Muscle layer of colon (tissue), 2 donors: ENCODE data around the gene C11orf58.

Source experiments
- H3K27ac ChIP-seq: one replicate; pipeline ENCODE4 v1.7.0; 2013; ENCODE audit warnings: low read depth, mild to moderate bottlenecking, low read length, moderate library complexity
- H3K27me3 ChIP-seq, 2 donors: one replicate each; pipeline ENCODE4 v1.7.0; 2013; ENCODE audit warnings: low read length in 2 of 2, mild to moderate bottlenecking in 2 of 2; ENCODE audit not compliant: insufficient read depth in 2 of 2, control insufficient read depth in 1 of 2
- H3K36me3 ChIP-seq: one replicate; pipeline ENCODE4 v1.7.0; 2013; ENCODE audit warnings: mild to moderate bottlenecking, low read length; ENCODE audit not compliant: insufficient read depth
- H3K4me1 ChIP-seq: one replicate; pipeline ENCODE4 v1.7.0; 2013; ENCODE audit warnings: mild to moderate bottlenecking, low read length; ENCODE audit not compliant: insufficient read depth
- H3K4me3 ChIP-seq, 2 donors: one replicate each; pipeline ENCODE4 v1.7.0; 2013; ENCODE audit warnings: low read length in 2 of 2, low read depth in 1 of 2, mild to moderate bottlenecking in 1 of 2, moderate library complexity in 1 of 2
- H3K9ac ChIP-seq: one replicate; pipeline ENCODE4 v1.7.0; 2013; ENCODE audit warnings: low read length
- H3K9me3 ChIP-seq: one replicate; pipeline ENCODE4 v1.7.0; 2013; ENCODE audit warnings: mild to moderate bottlenecking, low read length
- donor health status: abdominal sarcoma.
- donor health status: Adenocarcinoma of cecum.

The C11orf58 gene

DNA sequence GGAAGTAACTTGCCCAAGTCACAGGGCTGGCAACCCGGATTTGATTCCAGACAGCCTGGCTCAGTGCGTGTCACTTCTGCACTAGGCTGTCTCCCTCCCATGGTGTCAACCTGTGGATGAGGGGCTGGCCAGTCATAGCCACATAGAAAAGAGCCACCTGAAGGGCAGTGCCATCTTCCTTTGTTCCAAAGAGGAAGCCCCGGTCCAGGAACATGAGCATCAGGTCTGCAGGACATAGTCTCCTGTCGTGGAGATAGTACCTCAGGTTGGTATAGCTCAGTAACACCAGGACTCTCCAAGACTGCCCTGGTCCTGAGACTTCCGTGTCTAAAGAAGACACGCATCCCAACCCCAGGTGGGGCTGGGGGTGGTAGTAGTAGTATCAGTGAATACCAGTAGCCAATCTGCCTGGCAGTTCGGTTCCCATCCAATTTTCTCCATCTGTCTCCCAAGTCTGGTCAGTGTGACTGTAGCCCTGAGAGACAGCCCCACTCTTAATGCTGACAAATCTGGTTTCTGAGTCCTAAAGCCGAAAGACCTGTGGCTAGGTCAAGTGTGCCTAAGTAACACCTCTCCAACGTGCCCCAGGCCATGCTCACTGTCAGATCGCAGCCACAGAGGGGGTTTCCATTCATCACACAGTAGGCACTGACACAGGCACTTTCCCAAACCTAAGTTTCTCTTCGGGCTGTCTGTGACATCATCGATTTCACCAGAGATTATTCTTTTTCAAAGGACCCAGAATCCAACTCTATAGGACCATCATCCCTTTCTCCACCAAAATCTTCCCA lies 33.1 kb downstream of the C11orf58 start:
- no peaks in the 10 kb centered on the region for H3K36me3 ChIP-seq
- H3K4me3 ChIP-seq: no peak overlapping the region
- H3K27ac ChIP-seq: no peak overlapping the region
- H3K9me3 ChIP-seq: no peaks in the 10 kb centered on the region
- H3K27me3 ChIP-seq: no peaks in the 10 kb centered on the region
- no peak overlapping the region for H3K9ac ChIP-seq
- H3K4me1 ChIP-seq: no peaks in the 10 kb centered on the region

DNA sequence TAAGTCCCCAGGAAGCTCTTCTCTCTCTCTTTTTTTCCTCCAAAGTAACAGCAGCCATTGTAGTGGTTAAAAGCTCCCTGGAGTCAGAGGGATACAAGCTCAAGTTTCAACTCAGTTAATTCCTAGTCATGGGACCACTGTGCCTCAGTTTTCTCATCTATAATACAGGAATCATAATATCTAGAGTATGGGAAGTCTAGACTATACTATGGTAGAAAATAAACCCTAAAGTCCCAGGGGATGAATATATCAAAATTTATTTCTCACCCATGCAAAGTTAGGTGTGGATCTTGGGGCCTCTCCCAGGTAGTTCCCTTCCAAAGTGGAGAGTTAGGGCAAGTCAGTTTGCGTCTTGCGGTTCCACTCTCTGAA lies 33.7 kb downstream of the C11orf58 start:
- Histone ChIP-seq H3K9me3 (no peaks in the 10 kb centered on the region), H3K4me3 (no peak overlapping the region), H3K27me3 (no peaks in the 10 kb centered on the region), H3K9ac (no peak overlapping the region), H3K36me3 (no peaks in the 10 kb centered on the region), H3K4me1 (no peaks in the 10 kb centered on the region), H3K27ac (no peak overlapping the region)

DNA sequence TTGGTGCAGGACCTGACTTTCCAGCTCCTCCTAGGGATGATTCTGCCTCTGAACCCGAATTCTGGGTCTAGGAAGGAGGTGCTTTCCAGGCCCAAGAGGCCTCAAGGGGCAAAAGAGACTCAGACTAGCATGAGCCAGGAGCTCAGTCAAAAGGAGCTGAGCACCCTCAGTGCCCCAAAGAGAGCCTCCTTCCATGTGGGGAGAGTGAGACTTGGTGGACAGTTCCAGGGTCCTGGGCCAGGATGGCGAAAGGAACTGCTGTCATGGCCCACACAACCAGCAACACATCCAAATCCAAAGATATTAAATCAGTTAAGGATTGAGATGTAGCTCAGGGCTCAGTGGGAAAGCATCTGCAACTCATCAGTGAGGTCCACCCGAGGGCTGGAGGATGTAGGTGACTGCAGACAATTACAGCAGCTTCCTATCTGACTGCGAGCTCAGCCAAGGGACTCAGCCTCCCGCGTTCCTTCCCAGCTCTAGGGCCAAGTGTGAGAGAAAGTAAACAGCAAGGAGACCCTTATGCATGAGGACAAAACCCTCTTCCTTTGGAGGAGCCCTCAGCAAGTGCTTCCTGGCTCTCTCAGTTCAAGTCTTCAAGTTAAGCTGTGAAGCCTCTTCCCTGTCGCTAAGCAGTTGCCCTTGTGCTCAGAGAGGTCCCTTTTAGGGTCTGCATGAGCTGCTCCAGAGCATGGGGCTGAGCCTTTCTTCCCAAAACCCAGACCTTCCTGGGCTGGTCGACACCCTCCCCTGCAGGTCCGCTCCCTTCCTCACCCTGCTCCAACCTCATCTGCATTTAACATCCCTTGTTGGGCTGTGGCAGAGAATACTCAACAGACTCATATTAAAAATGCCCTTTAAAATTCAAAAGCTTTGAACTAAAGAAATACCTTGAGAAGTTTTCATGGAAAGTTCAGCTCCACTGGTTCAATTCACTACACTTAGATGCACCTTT lies 35.8 kb downstream of the C11orf58 start:
- H3K27me3 ChIP-seq: no peaks in the 10 kb centered on the region
- no peaks in the 10 kb centered on the region for H3K4me1 ChIP-seq
- H3K27ac ChIP-seq: no peak overlapping the region
- H3K9me3 ChIP-seq: no peaks in the 10 kb centered on the region
- no peaks in the 10 kb centered on the region for H3K36me3 ChIP-seq
- H3K9ac ChIP-seq: no peak overlapping the region
- H3K4me3 ChIP-seq: no peak overlapping the region

DNA sequence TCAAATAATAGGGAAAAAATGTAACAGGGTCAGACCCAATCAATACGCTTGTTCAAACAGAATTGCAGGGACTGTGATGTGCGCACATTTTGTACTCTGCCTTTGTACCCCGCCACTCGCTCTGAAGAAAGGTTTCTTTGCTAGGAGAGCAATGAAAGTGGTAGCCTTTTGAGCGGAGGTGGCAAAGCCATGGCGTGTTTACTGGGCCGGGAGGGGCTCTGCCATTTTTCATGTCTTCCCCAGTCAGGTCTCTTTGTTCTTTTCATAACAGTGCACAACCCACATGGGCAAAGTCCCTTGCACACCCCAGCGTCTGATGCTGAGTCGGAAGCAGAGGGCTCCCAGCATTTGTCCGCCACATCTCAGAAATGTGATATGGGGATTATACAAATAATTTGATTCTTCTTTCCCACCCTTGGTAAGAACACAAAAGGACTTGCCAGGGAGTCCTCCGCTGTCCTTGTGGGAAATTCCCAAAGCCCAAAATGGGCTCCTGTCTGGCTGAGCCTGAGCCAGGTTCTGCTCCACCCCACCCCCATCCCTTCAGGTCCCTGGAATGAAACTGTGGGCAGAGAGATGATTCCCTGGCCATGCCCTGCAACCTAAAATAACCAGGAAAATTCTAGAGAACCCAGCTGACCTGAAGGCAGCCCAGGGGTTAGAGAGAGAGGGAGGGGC lies 36.6 kb downstream of the C11orf58 start:
- Histone ChIP-seq H3K9ac (no peak overlapping the region), H3K4me1 (no peaks in the 10 kb centered on the region), H3K27me3 (no peaks in the 10 kb centered on the region), H3K9me3 (no peaks in the 10 kb centered on the region), H3K36me3 (no peaks in the 10 kb centered on the region), H3K27ac (no peak overlapping the region), H3K4me3 (no peak overlapping the region)

DNA sequence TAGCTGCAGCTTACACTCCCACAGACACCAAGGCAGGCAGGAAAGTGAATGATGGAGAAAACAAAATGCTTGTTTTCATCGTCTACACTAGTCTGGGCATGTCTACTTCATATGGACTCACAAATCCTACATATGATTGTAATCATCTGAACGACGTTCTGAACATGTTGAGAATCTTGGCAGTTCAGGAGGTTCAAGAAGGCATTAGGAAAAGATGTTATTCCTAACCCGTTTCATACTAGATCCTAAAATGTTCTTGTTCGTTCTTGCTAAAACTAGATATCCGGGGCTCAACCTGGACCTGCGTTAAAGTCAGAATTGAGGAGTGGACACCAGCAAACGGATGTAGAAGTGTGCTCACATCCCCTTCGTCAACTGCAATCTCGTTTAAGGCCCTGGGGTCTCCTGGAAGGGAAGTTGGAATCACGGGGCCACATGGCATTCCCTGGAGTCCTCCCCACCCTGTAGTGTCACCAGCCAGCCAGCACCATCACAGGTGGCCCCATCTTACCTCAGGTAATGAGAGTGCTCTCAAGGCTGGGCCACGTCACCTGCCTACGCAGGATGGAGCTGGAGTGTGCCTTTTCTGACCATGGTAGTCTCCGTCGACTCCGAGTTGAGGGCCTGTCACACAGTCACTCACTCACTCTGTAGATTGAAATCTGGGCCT lies 37.3 kb downstream of the C11orf58 start:
- Histone ChIP-seq H3K27me3 (no peaks in the 10 kb centered on the region), H3K9ac (no peak overlapping the region)

DNA sequence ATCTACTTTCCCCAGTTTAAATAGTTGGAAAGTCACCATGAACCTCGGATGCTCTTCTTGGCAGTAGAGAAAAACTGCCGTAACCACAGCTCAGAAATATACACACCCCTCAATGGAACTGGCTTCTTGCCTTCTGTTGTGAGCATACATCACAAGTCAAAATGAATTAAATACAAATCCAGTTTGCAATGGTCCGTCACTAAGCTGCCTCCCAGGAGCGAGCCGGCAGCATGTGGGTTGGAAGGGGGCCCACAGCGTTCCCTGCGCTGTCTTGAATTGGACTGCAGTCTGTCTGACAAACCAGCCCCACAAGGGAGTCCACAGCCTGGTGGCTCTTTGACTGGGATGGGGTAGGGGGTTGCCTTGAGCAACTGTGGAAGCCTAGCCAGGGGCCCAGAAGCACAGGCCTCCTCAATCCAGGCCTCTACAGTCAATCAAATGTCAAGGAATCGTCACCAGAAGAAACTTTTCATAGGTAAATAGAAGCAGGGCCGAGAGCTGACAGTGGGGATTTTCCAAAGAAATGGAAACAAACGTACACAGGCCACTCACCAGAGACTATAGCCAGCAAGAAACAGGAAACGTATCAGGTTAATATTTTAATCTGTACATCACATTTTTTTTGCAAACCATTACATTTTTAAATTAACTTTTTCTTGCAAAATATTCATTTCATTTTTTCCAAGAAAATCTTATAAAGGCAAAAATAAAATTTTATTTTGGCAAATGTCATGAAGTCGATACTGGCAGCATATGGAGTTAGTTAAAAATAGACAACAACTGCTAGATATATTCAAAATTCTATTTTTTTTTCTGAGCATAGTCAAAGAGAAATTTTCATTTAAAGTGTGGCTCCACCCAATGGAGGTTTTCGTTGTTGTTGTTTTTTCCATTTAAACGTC lies 38.5 kb downstream of the C11orf58 start:
- Histone ChIP-seq H3K4me1 (no peaks in the 10 kb centered on the region), H3K4me3 (no peak overlapping the region), H3K9ac (no peak overlapping the region), H3K36me3 (no peaks in the 10 kb centered on the region), H3K9me3 (no peaks in the 10 kb centered on the region), H3K27ac (no peak overlapping the region), H3K27me3 (no peaks in the 10 kb centered on the region)

More for the DNA sequence above, 37.3 kb downstream of the C11orf58 start:
- no peaks in the 10 kb centered on the region for H3K9me3 ChIP-seq
- H3K27ac ChIP-seq: no peak overlapping the region
- H3K36me3 ChIP-seq: no peaks in the 10 kb centered on the region
- no peak overlapping the region for H3K4me3 ChIP-seq
- H3K4me1 ChIP-seq: no peaks in the 10 kb centered on the region

DNA sequence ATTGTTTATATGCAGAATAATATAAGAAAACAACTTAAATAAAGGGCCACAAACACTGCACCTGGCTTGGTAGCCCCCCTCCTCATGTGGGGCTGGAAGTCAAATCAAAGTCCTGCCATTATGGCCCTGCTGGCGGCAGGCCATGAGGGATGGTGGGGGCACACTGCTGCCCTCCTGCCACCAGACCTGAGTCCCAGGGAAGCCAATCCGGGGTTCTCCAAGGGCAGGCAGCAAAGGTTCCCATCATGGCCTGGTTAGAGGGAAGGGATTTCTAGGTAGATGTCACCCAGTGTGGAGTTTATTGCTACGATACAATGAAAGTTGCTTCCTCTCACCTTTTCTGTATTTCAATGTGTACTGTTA lies 39.1 kb downstream of the C11orf58 start:
- H3K4me3 ChIP-seq: no peak overlapping the region
- no peaks in the 10 kb centered on the region for H3K36me3 ChIP-seq
- no peak overlapping the region for H3K27ac ChIP-seq
- no peaks in the 10 kb centered on the region for H3K4me1 ChIP-seq
- H3K9me3 ChIP-seq: no peaks in the 10 kb centered on the region
- H3K9ac ChIP-seq: no peak overlapping the region
- H3K27me3 ChIP-seq: no peaks in the 10 kb centered on the region

DNA sequence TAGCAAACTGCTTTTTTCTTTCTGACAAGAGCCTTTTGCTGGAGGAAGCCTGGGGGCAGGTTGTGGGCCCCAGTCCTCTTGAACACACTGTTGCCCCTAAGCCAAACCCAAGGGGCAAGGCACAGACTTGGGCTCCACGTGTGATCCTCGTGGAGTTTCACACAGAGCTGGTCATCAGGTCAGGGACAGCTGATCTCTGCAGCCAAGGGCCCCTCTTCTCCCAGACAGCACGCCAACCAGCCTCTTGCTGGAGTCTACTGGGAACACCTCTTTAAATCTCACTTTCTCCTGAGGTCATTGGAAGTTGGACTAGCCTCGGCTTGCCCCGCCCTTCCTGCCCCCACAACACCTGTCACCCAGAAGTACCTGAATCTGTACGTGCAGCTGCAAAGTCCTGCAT lies 39.8 kb downstream of the C11orf58 start:
- H3K9me3 ChIP-seq: no peaks in the 10 kb centered on the region
- no peaks in the 10 kb centered on the region for H3K36me3 ChIP-seq
- no peaks in the 10 kb centered on the region for H3K4me1 ChIP-seq
- H3K4me3 ChIP-seq: no peak overlapping the region
- no peak overlapping the region for H3K9ac ChIP-seq
- H3K27me3 ChIP-seq: no peaks in the 10 kb centered on the region
- H3K27ac ChIP-seq: no peak overlapping the region

DNA sequence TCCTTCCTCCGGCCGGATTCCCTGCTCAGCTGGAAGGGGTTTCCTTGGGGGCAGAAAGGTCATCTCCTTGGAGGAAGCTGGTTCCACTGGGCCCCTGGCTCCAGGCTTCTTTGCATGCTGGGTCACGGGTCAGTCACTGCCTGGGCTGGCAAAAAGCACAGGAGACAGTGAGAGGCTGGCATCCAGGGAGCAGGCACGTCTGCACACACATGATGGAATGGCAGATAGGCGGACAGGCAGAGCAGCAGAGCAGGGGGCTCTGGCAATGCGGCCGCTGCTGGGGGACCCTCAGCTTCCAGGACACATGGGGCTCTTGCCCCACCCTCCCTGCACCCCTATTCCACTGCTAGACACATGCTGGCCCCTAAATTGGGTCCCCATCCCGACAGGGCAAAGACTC lies 40.4 kb downstream of the C11orf58 start:
- Histone ChIP-seq H3K27me3 (no peaks in the 10 kb centered on the region), H3K9me3 (no peaks in the 10 kb centered on the region), H3K36me3 (no peaks in the 10 kb centered on the region), H3K27ac (no peak overlapping the region), H3K4me1 (no peaks in the 10 kb centered on the region), H3K9ac (no peak overlapping the region), H3K4me3 (no peak overlapping the region)

DNA sequence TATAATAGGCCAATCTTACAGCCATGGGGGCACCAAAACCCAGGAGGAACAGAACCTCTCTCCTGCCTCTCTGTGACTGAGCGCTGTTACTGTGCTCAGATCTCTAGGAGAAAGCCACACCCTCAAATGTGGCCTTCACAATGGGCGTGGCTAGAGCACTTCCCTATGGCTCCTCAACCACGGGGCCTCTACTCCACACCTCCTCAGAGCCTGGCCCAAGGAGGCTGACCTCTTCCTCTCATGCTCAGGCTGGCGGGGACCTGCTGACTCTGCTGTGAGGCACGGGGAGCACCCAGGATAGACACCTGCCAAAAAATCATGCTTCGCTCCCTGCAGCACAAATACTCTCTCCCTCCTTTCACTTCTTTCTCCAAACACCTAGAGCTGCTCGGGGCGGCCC lies 41.0 kb downstream of the C11orf58 start:
- Histone ChIP-seq H3K4me3 (no peak overlapping the region), H3K27ac (no peak overlapping the region), H3K4me1 (no peaks in the 10 kb centered on the region), H3K36me3 (no peaks in the 10 kb centered on the region), H3K9ac (no peak overlapping the region), H3K27me3 (no peaks in the 10 kb centered on the region), H3K9me3 (no peaks in the 10 kb centered on the region)
